ENCODE results near the gene PDGFD.

- no peak for TF ChIP-seq CTCF (IDR thresholded peaks at IDR 0.05)
- no peak for TF ChIP-seq POLR2A (IDR thresholded peaks at IDR 0.05)
These were observed 273.3 kb downstream of the PDGFD start for GRCh38 chr11:103890654-103891053.

Data from ovary (tissue), 3 donors.